Measurements from ENCODE around the gene SLC26A9.
A peak's percentile ranks its signal among the peaks of the same experiment; 100 is the strongest.

The SLC26A9 gene

DNA sequence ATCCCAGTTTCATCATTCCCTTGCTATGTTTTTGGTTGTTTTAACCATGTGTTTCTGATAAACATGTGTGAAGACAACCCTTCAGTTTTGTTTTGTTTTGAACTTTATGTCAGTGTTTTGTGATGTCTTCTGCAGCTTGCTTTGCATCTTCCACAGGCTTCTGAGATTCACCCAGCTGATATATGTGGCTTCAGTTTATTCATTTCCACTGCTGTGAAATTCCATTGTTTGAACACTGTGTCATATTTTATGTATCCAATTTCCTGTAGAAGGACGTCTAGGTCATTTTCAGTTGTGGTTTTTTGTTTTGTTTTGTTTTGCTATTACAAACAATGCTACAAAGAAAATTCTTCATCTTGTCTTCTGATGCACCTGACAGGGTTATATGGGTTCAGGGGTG lies 27.2 kb upstream of the SLC26A9 start:
- Histone ChIP-seq H3K9ac (no peak overlapping the region), H4K20me1 (no peaks in the 10 kb centered on the region), H3K27ac (no peak overlapping the region), H3K4me2 (peak overlapping the region in 8 of 11 experiments; percentile 8 to 74 (median 42); a peak in 14 of 22 replicates), H3K9me3 (replicated peaks in 1 of 11) (no peaks in the 10 kb centered on the region), H3K27me3 (no peaks in the 10 kb centered on the region), H3K36me3 (no peaks in the 10 kb centered on the region), H3K4me1 (peaks cover 3 to 51% (median 37%) of the 10 kb centered on the region in 10 experiments; a peak in 19 of 20 replicates), H3K4me3 (no peak overlapping the region)
- no peak for TF ChIP-seq Cebpa-rat (IDR thresholded peaks at IDR 0.05)

DNA sequence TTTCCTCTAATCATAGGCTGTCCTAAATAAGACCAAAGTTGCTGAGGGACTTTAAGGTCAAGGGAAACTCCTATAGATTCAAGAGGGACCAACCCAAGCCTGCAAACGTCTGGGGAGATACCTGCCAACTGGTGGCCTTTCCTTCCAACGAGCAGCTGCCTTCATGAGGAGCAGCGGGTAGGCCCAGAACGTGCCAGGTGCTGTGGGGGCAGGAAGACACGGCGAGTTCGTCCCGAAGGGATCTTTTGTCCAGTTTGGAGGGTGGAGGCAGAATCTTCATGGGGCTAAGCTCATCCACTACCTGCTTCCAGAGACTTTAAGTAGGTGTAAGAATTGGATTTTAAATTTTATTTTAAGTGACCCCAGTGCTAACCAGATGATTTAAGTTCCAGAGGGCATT lies 26.0 kb upstream of the SLC26A9 start:
- no peak overlapping the region for H3K4me3 ChIP-seq

DNA sequence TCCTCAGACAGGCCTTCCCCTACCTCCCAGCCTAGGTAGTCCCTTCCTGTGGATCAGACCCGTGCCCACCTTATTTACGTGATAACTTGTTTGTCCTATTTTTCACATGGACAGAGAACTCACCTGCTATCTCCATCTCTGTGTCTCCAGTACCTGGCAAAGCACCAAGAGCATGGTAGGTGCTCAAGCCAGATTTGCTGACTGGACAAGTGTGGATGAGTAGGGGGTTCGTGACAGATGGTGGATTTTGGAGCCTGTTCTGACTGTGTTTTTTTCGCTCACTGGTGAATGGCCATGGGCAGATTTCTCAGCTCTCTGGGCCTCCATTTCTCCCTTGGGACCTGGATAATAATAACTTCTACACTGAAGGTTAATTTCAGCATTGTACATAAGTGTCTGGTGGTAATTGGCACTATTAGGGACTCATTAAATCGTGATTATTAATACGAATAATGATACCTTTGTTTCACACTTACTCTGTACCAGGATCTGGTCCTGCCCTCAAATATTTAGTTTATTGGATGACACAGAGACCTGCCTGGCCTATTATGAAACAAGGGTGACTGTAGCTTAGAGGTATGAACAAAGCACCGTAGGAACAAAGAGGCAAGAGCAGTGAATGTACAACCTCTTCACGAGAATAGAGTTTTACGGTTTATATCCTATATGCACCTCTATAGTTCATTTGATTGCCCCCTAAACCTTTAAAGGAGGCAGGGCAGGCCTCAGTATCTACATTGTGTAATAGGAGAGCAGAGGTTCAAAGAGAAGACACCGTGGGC lies 24.5 kb upstream of the SLC26A9 start:
- Histone ChIP-seq H3K27me3 (no peaks in the 10 kb centered on the region), H4K20me1 (no peaks in the 10 kb centered on the region), H3K4me2 (peak overlapping the region in 7 of 11 experiments; percentile 19 to 51 (median 44); a peak in 12 of 22 replicates), H3K9me3 (replicated peaks in 1 of 11) (no peaks in the 10 kb centered on the region), H3K4me3 (no peak overlapping the region), H3K4me1 (peaks cover 15 to 57% (median 45%) of the 10 kb centered on the region in 10 experiments), H3K9ac (no peak overlapping the region), H3K36me3 (no peaks in the 10 kb centered on the region), H3K27ac (no peak overlapping the region)
- no peak for TF ChIP-seq Cebpa-rat (IDR thresholded peaks at IDR 0.05)

More for the DNA sequence above, 26.0 kb upstream of the SLC26A9 start:
- no peak overlapping the region for H3K27ac ChIP-seq
- H4K20me1 ChIP-seq: no peaks in the 10 kb centered on the region
- no peak overlapping the region for H3K4me2 ChIP-seq
- no peaks in the 10 kb centered on the region for H3K9me3 ChIP-seq (replicated peaks in 1 of 11)
- no peak overlapping the region for H3K9ac ChIP-seq
- H3K36me3 ChIP-seq: no peaks in the 10 kb centered on the region
- H3K4me1 ChIP-seq: peaks cover under 1 to 55% (median 40%) of the 10 kb centered on the region in 10 experiments; a peak in 18 of 20 replicates
- no peaks in the 10 kb centered on the region for H3K27me3 ChIP-seq
- no peak for TF ChIP-seq Cebpa-rat (IDR thresholded peaks at IDR 0.05)

DNA sequence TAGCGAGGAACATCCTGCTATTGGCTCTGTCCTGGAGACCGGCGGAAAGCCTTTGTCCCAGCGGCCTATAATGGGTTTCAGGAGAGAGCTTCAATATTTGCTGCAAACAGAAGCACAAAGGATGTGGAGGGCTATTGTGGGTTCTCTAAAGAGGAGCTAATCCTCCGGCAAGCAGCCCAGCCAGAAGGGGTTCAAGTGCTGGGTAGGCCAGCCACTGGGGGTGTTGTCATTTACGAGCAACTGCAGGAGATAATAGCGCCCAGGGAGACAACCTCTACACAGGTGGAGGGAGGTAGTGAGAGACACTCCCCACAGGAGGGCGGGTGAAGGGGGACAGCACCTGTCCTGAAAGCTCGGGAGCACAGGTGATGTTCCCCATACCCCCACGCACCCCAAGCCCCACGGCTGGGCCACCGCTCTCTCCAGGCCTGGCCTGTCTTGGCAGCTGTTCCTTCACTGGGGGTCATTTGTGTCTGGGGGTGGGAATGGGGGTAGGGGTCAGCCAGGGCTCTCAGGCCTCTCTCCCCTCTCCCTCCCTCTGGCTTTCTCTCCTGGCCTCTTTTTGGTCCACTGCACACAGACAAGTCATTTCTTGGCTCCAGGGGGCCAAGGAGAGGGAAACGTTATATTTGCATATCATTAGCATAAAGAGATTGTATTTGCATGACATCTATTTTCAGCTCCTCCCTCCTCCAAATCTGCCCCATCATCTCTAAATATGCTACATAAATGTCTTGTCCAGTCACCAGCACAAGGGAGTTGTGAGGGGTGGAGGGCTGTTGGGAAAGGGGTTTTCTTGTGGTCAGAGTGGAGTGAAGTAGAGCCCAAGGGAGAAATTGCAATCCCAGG lies 22.0 kb upstream of the SLC26A9 start:
- Histone ChIP-seq H3K9ac (no peak overlapping the region), H4K20me1 (no peaks in the 10 kb centered on the region), H3K27ac (no peak overlapping the region), H3K4me2 (peak overlapping the region in 9 of 11 experiments; percentile 8 to 56 (median 42); a peak in 14 of 22 replicates), H3K27me3 (no peaks in the 10 kb centered on the region), H3K4me3 (no peak overlapping the region), H3K4me1 (peaks cover 36 to 58% (median 50%) of the 10 kb centered on the region in 10 experiments), H3K9me3 (replicated peaks in 1 of 11) (no peaks in the 10 kb centered on the region), H3K36me3 (no peaks in the 10 kb centered on the region)
- no peak for TF ChIP-seq Cebpa-rat (IDR thresholded peaks at IDR 0.05)

DNA sequence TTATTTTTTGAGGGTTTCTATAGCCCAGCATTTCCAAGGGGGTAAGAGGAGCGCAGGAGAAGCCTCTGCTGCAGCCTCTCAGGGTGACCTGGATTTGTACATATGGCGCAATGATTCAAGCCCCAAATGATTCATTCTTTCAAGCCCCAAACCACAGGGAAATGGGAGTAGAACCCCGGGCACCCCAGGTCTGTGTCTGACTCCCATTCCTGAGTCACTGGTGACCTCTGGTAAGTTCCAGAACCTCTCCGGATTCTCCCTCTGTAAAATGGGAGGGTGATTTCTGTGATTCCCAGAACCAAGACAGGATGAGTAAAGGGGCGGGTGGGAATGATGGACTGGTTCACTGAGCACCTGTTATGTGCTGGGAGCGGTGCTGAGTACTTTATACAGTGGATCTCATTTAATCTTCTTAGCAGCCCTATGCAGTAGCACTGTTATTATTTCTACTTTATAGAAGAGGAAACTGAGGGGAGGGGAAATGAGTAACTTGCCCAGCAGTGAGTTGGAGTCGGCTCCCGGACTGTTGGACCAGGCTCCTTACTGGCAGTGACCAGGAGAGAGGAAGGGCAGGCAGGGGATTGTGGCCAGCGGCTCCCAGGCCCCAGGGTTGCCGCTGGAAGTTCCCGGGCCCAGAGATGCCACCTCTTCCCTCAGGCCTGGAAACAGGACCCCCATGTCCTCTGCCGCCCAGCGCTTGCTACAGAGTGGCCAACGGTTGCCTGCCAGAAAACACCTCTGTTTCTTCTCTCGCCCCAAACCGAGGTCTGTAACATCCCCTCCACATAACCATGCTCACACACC lies 20.3 kb upstream of the SLC26A9 start:
- Histone ChIP-seq H3K27ac (no peak overlapping the region), H3K4me2 (peak overlapping the region in 7 of 11 experiments; percentile 13 to 81 (median 62); a peak in 11 of 22 replicates), H3K27me3 (no peaks in the 10 kb centered on the region), H3K9ac (no peak overlapping the region), H4K20me1 (no peaks in the 10 kb centered on the region), H3K36me3 (no peaks in the 10 kb centered on the region), H3K9me3 (replicated peaks in 1 of 11) (no peaks in the 10 kb centered on the region), H3K4me3 (no peak overlapping the region), H3K4me1 (peaks cover 36 to 57% (median 49%) of the 10 kb centered on the region in 10 experiments)
- no peak for TF ChIP-seq Cebpa-rat (IDR thresholded peaks at IDR 0.05)

DNA sequence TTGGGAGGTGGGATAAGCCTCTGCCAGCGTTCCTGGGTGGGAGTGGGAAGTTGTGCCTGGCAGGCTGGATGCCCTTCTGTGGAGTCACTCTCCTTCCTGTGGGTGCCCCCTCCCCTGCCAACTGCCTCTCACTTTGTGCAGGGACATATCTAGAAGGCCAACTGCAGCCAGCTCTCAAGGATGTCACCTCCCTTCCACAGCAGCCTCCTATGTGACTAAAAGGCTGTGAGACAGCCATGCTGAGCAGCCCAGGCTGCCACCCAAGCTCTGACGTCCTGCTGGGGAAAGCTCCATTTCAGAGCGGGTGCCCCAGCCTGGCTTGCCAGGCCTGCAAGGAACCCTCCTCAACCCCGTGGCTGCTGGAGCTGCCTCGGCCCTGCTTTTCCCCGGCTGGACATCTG lies 19.6 kb upstream of the SLC26A9 start:
- H3K4me3 ChIP-seq: no peak overlapping the region
- no peak overlapping the region for H3K27ac ChIP-seq
- peak overlapping the region; percentile 13 to 81 (median 61); a peak in 19 of 22 replicates for H3K4me2 ChIP-seq
- no peaks in the 10 kb centered on the region for H3K27me3 ChIP-seq
- no peak for TF ChIP-seq Cebpa-rat (IDR thresholded peaks at IDR 0.05)
- peaks cover 36 to 56% (median 48%) of the 10 kb centered on the region in 10 experiments for H3K4me1 ChIP-seq
- H3K9me3 ChIP-seq (replicated peaks in 1 of 11): no peaks in the 10 kb centered on the region
- no peaks in the 10 kb centered on the region for H3K36me3 ChIP-seq
- no peaks in the 10 kb centered on the region for H4K20me1 ChIP-seq
- H3K9ac ChIP-seq: no peak overlapping the region

DNA sequence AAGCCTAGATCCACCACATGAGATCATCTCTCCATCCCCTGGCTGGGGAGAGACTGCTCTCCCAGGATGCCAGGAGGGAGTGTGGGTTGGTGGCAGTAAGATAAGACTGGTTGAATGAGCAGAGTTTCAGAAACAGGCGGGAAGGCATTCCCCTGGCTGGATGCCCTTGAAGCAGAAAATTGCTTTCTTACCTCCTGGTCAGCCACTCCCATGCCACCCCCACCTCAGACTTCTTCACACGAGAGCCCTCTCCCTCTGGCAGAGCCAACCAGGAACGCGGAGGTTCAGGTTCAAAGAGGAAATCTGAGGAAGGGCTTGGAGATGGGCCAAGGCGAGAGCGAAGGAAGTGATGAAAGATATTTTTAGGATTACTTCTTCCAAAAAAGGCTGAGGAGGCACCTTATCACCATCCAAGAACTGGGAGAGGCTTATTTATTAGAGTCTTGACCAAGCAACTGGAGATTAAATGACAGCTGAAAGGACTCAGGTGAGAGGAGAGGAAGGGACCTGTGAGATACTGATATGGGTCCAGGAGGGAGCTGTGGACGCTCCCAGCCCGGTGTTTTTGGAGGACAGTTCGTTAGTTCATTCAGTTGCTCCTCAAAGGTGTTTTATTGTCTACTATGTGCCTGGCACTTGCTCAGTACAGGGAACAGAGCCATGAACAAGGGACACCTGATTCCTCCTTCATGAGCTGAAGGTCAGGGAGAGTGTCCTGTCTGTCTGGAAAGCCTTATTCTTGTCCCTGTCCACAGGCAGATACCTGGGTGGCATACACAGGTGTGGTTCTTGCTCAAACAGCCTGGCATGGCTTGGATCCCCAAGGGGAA lies 18.9 kb upstream of the SLC26A9 start:
- no peak overlapping the region for H3K4me3 ChIP-seq
- H3K36me3 ChIP-seq: no peaks in the 10 kb centered on the region
- H3K4me2 ChIP-seq: peak overlapping the region; percentile 42 to 81 (median 61)
- H3K9me3 ChIP-seq (replicated peaks in 1 of 11): no peaks in the 10 kb centered on the region
- H3K27me3 ChIP-seq: no peaks in the 10 kb centered on the region
- peak overlapping the region in 2 of 11 experiments; percentile 6 to 32; a peak in 3 of 22 replicates for H3K27ac ChIP-seq
- H4K20me1 ChIP-seq: no peaks in the 10 kb centered on the region
- H3K4me1 ChIP-seq: peaks cover 36 to 51% (median 43%) of the 10 kb centered on the region in 10 experiments
- TF ChIP-seq Cebpa-rat (IDR thresholded peaks at IDR 0.05): no peak
- no peak overlapping the region; a peak in 1 of 22 replicates for H3K9ac ChIP-seq

DNA sequence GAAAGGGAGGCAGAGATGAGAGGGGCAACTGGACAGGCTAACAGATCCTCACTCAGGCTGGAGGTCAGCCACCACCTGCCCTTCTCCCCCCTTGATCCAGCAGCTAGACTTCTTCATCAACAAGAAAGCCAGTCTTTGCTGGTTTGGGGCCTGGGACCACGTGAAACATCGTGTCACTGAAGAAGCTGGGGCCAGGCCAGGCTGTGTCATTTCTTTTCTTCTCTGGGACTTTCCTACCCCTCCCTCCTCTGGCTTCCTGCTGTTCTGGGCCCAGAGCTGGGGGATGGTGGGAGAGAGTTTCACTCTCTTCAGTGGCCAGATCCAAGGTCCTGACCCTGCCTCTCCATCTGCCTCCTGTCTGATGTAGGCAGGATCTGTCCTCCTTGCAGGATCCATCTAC lies 18.1 kb upstream of the SLC26A9 start:
- Histone ChIP-seq H3K9me3 (replicated peaks in 1 of 11) (no peaks in the 10 kb centered on the region), H3K36me3 (no peaks in the 10 kb centered on the region), H3K9ac (peak overlapping the region in 1 of 11 experiments; percentile 16; a peak in 1 of 22 replicates), H3K4me3 (no peak overlapping the region), H3K4me1 (peaks cover 42 to 55% (median 47%) of the 10 kb centered on the region in 10 experiments), H3K27me3 (no peaks in the 10 kb centered on the region), H3K27ac (peak overlapping the region in 5 of 11 experiments; percentile 12 to 32 (median 14); a peak in 5 of 22 replicates), H4K20me1 (no peaks in the 10 kb centered on the region), H3K4me2 (peak overlapping the region; percentile 42 to 81 (median 61))
- TF ChIP-seq Cebpa-rat (IDR thresholded peaks at IDR 0.05): no peak

Measured in BLaER1 treated with 17β-estradiol and CSF1 and Interleukin-3, amounts not matched to agents 10 nM and 100 nM (cell line).